ENCODE data around the gene AMOT. TPM values are rescaled to one million over a fixed set of nuclear protein-coding genes. Genes with fewer than 3 reads are reported as not detected.

Gene AMOT
- total and polyA plus RNA-seq, 2 experiments from 2014 or later = 2.1 to 5.4 TPM

DNA sequence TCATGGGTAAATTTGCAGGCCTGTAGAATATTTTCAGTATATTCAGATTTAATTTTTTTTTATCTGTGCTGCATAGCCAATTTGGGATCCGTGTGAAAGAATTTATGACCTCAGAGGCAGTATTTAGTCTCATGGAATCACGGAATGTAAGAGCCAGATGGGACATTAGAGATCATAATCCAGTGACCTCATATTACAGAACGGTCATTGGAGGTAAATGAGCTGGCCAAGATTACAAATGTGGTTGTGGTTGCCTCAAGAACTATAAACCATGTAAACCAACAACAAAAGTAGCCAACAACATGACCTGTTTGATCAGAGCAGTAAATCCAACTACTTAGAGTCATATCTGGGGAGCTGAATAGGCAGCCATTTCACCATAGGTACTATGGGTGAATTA is 71.6 kb downstream of the AMOT start (continued):
- TF ChIP-seq, protein P1, sequence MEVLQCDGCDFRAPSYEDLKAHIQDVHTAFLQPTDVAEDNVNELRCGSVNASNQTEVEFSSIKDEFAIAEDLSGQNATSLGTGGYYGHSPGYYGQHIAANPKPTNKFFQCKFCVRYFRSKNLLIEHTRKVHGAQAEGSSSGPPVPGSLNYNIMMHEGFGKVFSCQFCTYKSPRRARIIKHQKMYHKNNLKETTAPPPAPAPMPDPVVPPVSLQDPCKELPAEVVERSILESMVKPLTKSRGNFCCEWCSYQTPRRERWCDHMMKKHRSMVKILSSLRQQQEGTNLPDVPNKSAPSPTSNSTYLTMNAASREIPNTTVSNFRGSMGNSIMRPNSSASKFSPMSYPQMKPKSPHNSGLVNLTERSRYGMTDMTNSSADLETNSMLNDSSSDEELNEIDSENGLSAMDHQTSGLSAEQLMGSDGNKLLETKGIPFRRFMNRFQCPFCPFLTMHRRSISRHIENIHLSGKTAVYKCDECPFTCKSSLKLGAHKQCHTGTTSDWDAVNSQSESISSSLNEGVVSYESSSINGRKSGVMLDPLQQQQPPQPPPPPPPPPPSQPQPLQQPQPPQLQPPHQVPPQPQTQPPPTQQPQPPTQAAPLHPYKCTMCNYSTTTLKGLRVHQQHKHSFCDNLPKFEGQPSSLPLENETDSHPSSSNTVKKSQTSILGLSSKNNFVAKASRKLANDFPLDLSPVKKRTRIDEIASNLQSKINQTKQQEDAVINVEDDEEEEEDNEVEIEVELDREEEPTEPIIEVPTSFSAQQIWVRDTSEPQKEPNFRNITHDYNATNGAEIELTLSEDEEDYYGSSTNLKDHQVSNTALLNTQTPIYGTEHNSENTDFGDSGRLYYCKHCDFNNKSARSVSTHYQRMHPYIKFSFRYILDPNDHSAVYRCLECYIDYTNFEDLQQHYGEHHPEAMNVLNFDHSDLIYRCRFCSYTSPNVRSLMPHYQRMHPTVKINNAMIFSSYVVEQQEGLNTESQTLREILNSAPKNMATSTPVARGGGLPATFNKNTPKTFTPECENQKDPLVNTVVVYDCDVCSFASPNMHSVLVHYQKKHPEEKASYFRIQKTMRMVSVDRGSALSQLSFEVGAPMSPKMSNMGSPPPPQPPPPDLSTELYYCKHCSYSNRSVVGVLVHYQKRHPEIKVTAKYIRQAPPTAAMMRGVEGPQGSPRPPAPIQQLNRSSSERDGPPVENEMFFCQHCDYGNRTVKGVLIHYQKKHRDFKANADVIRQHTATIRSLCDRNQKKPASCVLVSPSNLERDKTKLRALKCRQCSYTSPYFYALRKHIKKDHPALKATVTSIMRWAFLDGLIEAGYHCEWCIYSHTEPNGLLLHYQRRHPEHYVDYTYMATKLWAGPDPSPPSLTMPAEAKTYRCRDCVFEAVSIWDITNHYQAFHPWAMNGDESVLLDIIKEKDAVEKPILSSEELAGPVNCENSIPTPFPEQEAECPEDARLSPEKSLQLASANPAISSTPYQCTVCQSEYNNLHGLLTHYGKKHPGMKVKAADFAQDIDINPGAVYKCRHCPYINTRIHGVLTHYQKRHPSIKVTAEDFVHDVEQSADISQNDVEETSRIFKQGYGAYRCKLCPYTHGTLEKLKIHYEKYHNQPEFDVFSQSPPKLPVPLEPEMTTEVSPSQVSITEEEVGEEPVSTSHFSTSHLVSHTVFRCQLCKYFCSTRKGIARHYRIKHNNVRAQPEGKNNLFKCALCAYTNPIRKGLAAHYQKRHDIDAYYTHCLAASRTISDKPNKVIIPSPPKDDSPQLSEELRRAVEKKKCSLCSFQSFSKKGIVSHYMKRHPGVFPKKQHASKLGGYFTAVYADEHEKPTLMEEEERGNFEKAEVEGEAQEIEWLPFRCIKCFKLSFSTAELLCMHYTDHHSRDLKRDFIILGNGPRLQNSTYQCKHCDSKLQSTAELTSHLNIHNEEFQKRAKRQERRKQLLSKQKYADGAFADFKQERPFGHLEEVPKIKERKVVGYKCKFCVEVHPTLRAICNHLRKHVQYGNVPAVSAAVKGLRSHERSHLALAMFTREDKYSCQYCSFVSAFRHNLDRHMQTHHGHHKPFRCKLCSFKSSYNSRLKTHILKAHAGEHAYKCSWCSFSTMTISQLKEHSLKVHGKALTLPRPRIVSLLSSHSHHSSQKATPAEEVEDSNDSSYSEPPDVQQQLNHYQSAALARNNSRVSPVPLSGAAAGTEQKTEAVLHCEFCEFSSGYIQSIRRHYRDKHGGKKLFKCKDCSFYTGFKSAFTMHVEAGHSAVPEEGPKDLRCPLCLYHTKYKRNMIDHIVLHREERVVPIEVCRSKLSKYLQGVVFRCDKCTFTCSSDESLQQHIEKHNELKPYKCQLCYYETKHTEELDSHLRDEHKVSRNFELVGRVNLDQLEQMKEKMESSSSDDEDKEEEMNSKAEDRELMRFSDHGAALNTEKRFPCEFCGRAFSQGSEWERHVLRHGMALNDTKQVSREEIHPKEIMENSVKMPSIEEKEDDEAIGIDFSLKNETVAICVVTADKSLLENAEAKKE (CRISPR knock-in tag; IDR thresholded peaks at IDR 0.05) = no peak

- Histone ChIP-seq H4K20me1 (replicated peaks; ENCODE audit: insufficient read depth) (no peaks in the 10 kb centered on the region), H3K27me3 (ENCODE audit: insufficient read depth) (no peaks in the 10 kb centered on the region), H2AFZ (no peak overlapping the region), H3F3A (replicated peaks; ENCODE audit: low read depth) (no peaks in the 10 kb centered on the region), H3K9me2 (ENCODE audit: insufficient read depth) (no peaks in the 10 kb centered on the region), H3K4me1 (ENCODE audit: insufficient read depth) (no peaks in the 10 kb centered on the region), H3K27ac (ENCODE audit: low read depth) (no peak overlapping the region), H3K79me2 (replicated peaks; ENCODE audit: insufficient read depth) (no peaks in the 10 kb centered on the region), H3K36me3 (ENCODE audit: insufficient read depth) (no peaks in the 10 kb centered on the region), H3K4me2 (no peak overlapping the region), H3K4me3 (no peak overlapping the region)
- no peak for DNase-seq (ENCODE audit: low spot score)
- Mint-ChIP-seq H3K4me3 (no peak overlapping the region), H3K9me3 (no peaks in the 10 kb centered on the region; the same call in 2 of the 3 replicates), H3K36me3 (ENCODE audit: low read depth) (no peaks in the 10 kb centered on the region), H3K4me1 (no peaks in the 10 kb centered on the region), H3K27me3 (ENCODE audit: insufficient read depth, low read depth, poor library complexity) (no peaks in the 10 kb centered on the region), H3K27ac (no peak overlapping the region)
- TF ChIP-seq ETS1 (IDR thresholded peaks at IDR 0.05) (no peak), EZH2 (IDR thresholded peaks at IDR 0.05; ENCODE audit: low read depth, unreplicated experiment) (no peak), NANOG (IDR thresholded peaks at IDR 0.05; ENCODE audit: borderline replicate concordance) (no peak), CREB1 (CRISPR knock-in tag; IDR thresholded peaks at IDR 0.05; ENCODE audit: low read depth) (no peak)
- ATAC-seq = no peak
Observed at GRCh38 chrX:112768563-112768962, 72.1 kb downstream of the AMOT start.

Data from GM23338 (cell line).